HG03439 (cell line): ENCODE results near the gene AIMP2.
"Not testable (repeated sequence)": the region's sequence is repeated elsewhere in the genome, so short reads cannot be mapped to it uniquely, and the experiment has no call there.

Source experiments
- ATAC-seq: cut with Tn5 transposase; IDR thresholded peaks from one replicate; pipeline ENCODE4 v1.9.1; 2021; ENCODE audit warnings: mild to moderate bottlenecking, moderate library complexity; ENCODE audit not compliant: unreplicated experiment

Gene AIMP2

GRCh38 chr7:6008668-6009611 lies at the start of gene AIMP2, which contains the start of gene PMS2:
TSS of gene AIMP2 (plus strand) at chr7:6009272. CDS start at chr7:6009364, 92 bp downstream.
TSS of gene PMS2 (minus strand) at chr7:6009049. CDS start at chr7:6009019, 30 bp downstream.
- ATAC-seq: peak; percentile 92

DNA sequence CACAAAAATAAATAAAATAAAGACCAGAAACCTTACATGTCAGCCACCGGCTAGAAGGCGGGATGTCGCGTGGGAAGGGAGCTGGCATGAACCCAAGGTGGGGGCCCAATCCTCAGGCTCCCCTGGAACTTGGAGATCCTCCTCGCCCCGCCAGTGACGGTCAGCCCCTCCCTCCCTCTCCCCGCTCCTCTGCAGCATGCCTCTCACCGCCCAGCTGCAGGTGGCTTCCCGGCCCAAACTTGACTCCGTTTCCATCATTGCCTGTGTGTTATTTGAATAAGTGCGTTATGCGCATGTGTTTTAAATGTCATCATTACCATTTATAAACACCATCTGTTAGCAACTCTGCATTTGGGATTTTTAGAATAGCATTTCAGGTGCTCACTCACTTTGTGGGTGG lies 45.9 kb upstream of the AIMP2 start:
- not testable (repeated sequence) for ATAC-seq

DNA sequence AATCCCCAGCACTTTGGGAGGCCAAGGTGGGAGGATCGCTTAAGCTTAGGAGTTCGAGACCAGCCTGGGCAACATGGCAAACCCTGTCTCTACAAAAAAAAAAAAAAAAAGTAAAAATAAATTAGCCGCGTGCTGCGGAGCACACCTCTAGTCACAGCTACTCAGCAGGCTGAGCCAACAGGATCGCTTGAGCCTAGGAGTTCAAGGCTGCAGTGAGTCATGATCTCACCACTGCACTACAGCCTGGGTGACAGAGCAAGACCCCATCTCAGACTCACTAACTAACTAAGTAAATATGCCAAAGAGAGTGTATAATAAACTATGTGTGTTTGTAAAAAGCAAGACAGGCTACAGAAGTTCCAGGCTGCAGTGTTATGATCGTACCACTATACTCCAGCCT lies 45.3 kb upstream of the AIMP2 start:
- ATAC-seq: not testable (repeated sequence)

DNA sequence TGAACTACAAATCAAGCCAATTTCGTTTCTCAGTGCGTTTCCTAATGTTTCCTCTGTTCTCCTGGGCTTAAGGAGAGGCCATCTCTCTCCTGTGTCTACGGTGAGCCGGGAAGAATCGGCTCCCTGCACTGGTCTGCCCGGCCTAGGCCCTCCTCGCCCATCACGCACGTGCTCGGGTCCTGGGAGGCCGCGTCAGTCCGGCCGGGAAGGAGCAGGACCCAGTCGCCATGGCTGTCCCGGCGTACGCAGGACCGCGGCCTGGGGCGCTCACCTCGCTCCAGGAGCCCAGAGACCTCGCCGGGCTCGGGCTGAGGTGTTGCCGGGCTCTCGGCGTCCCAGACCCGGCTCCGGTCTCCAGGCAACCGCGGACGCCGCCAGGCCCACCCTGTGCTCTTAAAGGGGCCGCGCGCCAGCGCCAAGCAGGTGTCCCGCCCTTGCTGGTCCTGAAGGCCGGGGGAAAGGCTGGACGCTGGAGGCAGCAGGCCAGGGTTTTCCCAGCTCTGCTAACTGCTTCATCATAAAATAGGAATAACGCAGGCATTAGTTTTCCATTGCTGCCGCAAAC lies 38.6 kb upstream of the AIMP2 start, which contains the start of gene RSPH10B:
Gene RSPH10B, minus strand, starts transcription at position 343 of the 565 bp plus-strand sequence. CDS start 3,573 bp downstream, outside the sequence.
- ATAC-seq: not testable (repeated sequence)

DNA sequence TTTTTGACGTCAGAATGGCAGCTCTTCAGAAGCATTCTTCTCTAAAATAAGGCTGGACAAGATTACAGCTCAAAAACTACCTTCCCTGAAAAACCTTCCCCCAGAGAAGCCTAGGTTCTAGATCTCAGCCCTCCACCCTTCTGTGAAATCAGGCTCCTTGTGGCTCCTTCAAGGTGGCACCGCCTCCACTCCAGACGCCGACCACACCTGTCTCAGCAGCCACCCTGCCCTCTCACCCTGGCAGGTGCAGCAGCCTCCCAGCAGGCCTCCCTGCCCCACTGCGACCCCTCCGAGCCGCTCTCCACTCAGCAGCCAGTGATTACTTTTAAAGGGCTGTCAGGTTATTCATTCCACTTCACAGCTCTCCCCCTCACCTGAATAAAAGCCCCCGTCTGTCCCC lies 35.5 kb upstream of the AIMP2 start:
- ATAC-seq: not testable (repeated sequence)

DNA sequence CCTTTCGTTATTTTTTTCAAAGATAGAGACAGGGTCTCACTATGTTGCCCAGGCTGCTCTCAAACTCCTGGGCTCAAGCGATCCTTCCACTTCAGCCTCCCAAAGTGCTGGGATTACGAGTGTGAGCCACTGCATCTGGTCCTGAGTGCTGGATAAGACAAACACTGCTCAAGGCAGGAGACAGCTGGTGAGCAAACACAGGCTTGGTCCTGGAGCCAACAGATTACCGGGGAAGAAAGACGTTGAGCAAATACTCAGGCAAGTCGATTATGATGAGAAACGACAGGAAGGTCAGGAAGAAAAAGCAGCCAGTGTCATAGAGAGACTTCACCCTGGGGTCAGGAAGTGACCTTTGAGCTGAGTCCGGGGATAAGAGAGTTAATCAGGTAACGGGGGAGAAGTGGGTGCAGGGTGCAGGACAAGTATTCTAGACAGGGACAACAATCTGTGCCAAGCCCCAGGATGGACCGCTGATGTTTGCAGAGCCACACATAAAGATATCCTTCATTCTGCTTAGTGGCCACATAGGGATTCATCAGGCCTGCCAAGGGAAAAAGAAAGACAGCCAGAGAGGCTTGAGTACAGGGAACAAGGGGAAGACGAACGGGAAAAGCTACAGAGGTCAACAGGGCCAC lies 29.3 kb upstream of the AIMP2 start:
- not testable (repeated sequence) for ATAC-seq

GRCh38 chr7:5987061-5987460 lies 22.0 kb upstream of the AIMP2 start:
- ATAC-seq: not testable (repeated sequence)

DNA sequence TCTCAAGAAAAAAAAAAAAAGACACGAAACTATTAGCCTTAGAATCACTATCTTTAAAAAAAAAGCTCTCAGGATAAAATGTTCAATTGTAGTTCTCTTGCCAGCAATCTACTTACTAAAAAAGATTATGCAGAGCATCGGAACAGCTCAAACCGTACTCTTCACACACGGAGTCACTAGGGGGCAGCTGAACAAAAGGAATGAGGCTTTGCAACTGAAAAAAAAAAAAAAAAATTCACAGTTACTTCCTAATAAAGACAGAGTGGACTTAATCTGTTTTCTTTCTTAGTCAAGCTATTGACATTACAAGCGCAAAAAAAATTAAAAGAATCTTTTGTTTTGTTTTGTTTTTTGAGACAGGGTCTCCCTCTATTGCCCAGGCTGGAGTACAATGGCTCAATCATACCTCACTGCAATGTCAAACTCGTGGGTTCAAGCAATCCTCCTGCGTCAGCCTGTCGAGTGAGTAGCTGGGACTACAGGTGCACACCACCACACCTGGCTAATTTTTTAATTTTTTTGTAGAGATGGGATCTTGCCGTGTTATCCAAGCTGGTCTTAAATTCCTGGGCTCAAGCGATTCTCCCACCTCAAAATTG lies 11.8 kb upstream of the AIMP2 start:
- ATAC-seq: no peak

DNA sequence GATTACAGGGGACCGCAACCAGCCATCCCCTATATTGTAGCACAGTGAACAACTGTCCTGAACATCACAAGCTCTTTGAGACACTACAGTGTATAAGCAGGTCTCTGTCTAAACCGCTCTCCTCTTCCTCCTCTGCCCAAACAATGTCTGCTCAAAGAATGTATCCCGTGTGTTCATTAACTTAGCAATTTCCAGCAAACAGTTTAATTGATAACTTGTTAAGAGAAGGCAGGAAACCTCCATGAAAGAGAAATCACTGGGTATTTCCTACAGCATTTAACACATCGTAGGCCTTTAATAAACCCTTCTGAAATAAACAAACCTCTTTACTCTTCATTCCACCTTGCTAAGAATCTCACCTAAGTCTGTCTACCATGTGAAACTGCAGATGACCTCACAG lies 1.7 kb upstream of the AIMP2 start:
- no peak for ATAC-seq

GRCh38 chr7:6007835-6008590 lies 1.1 kb upstream of the AIMP2 start:
- not testable (repeated sequence) for ATAC-seq

DNA sequence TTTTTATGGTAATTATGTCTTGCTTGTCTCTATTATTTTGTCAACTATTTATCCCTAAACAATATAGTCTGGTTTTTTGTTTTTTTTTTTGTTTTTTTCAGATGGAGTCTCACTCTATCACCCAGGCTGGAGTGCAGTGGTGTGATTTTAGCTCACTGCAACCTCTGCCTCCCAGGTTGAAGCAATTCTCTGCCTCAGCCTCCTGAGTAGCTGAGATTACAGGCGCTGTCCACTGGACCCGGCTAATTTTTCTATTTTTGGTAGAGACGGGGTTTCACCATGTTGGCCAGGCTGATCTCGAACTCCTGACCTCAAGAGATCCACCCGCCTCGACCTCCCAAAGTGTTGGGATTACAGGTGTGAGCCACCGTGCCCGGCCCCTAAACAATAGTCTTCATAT lies 1.3 kb downstream of the AIMP2 start:
- ATAC-seq: not testable (repeated sequence)

DNA sequence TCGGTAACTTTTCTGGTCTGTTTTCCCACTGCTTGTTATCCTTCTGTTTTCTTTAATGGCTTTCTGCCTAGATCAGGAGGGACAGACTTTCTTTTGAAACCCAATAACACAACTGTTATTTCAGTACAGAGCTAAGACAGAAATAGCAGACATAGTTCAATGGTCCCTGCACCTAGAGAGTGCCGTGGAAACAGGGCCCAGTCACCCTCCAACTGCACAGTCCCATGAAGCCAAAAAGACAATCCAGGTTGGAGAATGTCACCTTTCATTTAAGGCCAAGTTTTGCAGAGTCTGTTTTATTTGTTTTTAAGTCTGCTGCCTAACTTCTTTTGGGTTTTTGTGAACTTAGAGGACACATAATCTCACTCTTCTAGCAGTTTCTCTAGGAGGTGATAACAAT lies 2.5 kb downstream of the AIMP2 start:
- ATAC-seq: no peak

GRCh38 chr7:6012355-6013104 lies 3.5 kb downstream of the AIMP2 start:
- no peak for ATAC-seq

DNA sequence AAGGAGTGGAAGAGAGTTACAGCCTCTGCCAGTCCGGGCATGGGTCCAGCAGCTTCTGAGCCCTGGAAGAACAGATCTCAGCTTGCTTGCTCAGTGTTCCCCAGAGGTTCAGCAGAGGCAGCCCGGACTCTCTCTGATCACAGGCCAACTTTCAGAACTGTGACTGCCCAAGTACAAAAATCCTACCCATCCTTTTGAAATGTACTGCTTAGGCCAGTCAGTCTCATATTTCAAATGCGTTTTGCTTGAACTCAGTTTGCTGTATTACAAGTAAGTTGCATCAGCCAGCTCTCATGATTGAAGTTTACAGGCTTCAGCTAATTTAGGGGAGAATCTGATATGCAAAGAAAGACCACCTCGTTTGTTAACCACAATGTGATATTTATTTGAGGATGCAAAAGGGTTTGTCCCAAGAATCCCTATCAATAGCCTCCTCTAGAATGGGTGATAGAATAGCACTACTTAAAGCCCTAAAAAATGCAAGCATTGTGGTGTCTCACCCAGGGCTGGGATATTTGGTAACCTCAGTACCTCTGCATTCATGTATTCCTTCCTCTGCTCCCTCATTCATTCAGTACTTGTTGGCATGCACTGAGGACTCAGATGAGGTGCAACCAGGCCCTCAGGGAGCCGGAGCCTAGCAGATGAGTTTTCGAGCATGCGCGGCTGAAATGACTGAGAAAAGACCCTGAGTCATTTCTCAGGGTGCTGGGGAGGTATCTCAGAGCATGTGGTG lies 7.0 kb downstream of the AIMP2 start:
- ATAC-seq: peak; percentile 69

DNA sequence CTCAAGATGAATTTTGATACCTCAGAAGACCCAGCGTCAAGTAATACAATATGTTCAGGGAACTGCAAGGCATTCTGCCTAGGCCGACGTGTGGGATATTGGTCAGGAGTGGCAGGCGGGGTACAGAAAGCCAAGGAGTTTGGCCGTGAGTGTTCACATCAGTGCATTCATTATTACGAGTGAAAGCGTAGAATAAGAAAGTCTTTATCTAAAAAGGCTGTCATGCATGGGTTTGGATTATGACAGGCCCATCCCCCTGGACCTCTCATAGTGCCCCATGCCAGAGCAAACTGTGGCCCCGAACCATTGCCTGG lies 7.5 kb downstream of the AIMP2 start:
- ATAC-seq: no peak

- no peak for ATAC-seq
Observed at GRCh38 chr7:6020371-6021286, 11.6 kb downstream of the AIMP2 start.

GRCh38 chr7:6022707-6023106 lies 13.6 kb downstream of the AIMP2 start:
- ATAC-seq: no peak

DNA sequence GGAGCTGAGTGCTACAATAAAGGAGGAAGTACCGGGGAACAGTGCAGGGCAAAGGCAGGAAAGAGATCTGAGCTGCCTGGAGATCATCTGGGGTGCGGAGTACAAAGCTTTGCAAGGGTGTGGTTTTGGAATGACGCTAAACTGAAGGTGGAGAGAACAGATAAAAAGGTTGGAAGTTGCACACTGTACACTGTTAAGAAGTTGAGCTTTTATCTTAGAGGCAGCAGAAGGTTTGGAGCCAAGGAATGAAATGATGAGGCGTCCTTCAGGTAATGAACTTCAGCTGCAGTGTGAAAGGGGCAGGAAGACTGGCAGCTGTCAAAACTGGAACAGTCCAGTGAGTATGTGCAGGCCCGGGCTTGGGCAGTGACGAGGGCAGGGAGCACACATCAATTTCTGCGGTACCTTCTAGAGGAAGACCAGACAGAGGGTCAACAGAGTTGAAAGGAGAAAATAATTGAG lies 14.9 kb downstream of the AIMP2 start:
- no peak for ATAC-seq
